ENCODE results near the gene DPM2.

Gene DPM2

DNA sequence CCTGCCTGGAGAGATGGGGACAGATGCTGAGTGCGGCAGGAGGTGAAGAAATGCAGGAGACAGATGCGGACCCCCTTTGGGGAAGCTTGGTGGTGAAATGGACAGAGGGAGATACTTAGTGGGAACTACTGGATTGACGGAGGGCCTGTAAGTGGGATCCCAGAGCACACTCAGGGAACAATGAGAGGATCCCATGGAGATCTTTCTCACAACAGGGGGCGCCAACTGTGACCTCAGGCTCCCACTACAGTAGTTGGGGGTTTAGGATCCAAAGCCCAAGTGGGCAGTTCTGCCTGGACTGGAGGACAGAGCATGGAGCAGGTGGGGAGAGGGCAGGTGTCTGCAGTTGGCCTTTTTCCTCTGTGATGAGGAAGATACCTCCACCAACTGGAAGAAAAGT is 3.4 kb downstream of the DPM2 start:
- DNase-seq: no peak

- no peak for DNase-seq
Measured at GRCh38 chr9:127931092-127931881, 6.4 kb downstream of the DPM2 start.

DNA sequence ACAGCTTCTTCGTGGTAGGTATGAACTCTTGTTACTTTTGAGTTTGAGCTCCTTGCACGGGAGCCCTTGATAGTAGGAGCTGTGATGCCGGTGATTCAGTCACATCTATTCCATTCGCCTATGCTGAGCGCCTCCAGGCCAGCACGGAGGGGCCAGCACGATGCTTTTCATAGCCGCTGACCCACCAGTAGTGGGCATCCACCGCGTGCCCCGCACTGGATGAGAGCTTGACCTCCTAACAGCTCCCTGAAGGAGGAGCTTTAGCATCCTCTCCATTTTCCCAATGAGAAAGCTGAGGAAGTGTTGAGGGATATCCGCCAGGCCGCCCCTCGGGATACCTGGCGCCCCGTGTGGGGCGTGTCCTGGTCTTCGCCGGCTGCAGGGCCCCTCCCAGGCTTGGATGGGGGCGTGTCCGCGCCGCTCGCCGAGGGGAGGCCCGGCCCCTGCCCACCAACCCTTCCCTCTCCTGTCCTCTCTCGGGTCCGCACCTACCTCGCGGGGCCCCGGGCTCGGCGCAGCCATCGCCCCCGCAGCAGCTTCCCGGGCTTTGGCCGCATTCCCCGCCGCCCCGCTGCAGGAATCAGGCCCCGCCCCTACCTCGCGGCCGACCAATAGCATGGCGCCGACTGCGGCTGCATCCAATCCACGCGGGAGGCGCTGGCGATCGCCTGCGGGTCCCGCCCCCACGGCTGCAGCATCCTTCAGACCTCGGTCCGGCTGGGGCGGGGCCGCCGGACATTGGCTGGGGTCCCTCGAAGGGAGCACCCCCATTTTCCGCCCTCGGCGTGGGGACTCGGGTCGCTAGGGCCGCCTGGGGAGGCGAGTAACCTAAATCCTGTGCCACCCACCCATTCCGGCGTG is 7.2 kb downstream of the DPM2 start, which contains the start of gene PIP5KL1:
Gene PIP5KL1, minus strand, starts transcription at position 547 of the 861 bp plus-strand sequence. Its CDS starts 25 bp downstream, at position 522.
- peak; percentile 68 for DNase-seq

- no peak for DNase-seq
Measured at GRCh38 chr9:127929625-127929979, 8.1 kb downstream of the DPM2 start.

DNA sequence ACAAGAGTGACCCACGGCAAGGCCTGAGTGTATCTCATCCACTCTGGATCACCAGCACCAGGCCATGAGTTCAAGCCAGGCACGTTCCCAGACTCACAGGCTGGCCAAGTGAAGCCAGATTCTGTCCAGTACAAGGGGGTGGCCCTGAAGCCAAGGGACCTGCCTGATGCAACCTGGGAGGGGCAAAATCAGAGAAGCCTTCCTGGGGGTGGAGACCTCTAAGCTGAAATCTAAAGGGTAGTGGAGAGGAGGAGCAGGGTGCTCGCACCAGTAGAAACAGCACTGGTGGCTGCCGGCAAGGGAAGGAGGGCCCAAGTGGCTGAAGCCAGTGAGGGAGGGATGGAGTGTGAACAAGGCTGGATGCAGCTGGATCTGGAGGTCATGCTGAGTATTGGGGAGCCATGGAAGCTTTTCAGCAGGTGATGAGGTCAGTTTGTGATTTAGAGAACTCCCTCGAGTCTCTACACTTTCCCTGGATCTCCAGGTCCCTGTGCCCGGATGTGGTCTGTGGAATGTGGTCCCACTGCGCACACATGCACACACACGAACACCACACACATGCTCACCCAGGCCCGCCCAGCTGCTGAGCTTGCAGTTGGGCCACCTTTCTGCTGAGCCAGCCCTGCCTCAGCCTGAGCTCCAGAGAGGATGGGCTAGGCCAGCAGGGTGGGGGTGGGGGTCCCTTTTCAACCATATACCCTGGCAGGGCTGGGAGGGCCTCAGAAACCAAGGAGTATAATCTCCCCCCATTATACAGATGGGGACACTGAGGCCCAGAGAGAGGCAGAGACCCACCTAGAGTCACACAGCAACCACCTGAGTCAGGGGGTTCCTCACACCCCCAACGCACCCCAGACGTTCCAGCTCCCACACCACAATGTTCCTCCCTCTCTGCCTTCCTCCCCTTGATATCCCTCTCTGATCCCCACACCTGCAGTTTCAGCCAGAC is 8.7 kb downstream of the DPM2 start:
- DNase-seq: no peak

- DNase-seq: no peak
Measured at GRCh38 chr9:127927988-127928675, 9.5 kb downstream of the DPM2 start.

DNA sequence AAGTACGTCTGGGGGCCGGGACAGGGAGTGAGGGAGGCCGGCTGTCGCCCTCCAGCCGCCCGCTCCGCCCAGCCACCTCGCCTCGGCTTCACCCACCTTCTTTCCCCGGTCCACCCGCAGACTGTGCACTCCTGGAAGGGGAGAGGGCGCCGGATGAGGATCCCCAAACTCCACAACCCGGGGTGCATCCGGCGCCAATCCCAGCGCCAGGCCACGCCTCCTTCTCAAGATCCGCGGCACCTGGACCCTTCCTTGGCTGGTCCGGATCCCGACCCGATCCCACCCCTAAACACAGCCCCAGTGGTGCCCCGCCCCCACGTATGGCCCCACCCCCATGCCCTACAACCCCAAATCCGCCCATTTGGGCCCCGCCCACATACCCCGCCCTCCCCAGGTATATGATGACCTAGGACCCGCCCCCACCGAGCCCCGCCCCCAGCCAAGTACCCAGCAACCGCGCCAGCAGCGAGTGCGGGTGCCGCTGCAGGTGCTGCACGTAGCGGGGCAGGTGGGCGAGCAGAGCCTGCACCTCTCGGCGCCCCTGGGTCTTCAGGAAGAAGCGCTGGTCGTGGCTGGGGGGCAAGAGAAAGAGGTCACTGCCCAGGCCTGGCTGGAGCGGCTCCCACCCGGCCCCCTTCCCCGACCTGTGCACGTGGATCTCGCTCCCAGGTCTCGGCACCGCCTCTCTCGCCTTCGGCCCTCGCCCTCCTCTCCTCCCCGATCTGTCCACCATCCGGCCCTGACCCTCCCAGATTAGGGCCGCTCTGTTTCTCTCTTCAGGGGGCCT is 10.3 kb downstream of the DPM2 start:
- peak; percentile 87 for DNase-seq

- DNase-seq: no peak
Measured at GRCh38 chr9:127926906-127927200, 10.8 kb downstream of the DPM2 start.

DNA sequence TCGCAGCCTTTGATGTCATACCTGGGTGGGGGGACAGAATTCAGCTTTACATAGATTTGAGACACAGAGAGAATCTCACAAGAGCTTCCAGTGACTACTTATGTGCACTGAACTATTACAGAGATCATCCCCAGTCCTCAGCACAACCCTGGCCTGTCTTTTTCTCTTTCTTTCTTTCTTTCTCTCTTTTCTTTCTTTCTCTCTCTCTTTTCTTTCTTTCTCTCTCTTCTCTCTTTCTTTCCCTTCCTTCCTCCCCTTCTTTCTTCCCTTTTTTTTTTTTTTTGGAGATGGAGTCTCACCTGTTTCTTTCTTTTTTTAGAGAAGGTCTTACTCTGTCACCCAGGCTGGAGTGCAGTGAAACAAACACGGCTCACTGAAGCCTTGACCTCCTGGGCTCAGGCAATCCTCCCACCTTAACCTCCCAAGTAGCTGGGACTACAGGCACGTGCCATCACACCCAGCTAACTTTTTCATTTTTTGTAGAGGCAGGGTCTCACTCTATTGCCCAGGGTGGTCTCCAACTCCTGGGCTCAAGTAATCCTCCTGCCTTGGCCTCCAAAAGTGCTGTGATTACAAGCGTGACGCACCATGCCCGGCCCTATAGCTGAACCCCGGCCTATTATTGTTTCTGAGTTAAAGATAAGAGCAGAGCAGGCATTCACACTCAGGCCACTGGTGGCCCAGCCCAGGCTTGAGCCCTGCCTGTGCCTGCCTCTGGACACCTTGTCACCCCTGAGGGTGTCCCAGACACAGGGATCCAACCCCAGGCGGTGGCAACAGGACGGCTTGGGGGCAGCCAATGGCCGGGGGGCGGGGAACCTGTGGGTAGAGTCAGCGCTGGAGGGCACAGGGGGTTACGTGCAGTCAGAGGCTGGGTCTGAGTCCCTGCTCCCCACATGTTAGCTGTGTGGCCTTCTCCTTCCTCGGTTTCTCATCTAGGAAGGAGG is 11.4 kb downstream of the DPM2 start:
- no peak for DNase-seq

DNA sequence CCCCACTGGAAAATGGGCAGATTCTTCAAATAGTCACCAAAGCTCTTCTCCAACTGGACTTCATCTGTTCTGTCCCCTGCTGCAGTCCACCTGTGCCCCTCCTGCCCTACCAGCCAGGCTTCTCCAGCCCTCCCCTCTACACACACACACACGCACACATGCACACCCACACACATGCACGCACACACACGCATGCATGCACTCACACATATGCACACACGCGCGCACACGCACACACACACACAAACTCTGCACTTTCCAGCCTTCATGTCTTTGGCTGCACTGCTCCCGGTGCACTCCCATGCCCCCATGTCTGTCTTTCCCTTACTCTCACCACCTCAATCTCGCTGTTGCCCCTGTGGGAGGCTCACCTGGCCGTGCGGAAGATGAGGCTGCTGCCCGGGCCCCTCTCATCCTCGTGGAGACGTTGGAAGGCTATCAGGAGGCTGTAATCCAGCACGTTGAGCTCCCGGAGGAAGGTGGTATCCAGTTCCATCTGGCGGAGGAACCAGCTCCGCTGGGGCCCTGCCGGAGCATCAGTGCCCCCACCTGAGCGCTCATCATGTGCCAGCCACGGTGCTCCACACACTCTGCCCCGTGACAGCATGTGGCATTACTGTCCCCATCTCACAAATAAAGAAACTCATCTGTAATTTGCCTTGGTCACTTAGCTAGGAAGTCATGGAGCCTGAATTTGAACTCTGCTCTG is 12.8 kb downstream of the DPM2 start:
- no peak for DNase-seq

DNA sequence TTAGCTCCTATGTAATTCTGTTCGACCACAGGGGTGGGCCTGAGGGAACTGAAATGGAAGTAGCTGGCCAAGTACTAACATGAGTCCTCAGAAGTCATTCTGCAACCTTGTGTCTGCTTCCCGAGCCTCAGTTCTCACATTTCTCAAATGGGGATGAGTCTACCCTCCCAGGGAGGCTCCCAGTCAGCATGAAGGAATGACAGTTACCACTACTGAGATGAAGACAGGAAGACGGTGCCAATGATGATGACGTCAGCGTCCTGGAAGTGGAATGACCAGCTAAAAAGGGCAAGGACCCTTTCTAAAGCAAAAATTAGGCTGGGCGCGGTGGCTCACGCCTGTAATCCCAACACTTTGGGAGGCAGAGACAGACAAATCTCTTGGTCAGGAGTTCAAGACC is 13.9 kb downstream of the DPM2 start:
- DNase-seq: no peak

DNA sequence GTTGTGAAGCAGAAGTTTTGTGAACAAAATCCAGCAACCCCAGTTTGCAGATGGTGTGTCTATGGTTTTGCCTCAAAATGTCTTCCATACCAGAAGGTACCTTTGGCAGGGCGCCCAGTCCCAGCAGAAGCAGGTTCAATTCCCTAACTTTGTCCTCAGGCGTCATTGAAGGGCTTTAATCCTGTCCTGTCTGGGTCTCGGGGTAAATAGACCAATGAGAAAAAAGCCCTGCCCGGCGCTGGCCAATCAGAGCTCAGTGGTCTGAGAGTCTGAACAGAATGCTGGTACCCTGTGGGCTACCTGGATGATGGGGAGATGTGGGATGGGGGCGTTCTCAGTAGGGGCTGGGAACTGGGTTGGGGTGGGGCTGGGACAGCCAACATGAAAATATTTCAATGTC is 14.6 kb downstream of the DPM2 start:
- DNase-seq: no peak

GRCh38 chr9:127921557-127922120 is 16.0 kb downstream of the DPM2 start:
- peak; percentile 78 for DNase-seq

- no peak for DNase-seq
Measured at GRCh38 chr9:127920794-127921193, 16.9 kb downstream of the DPM2 start.

GRCh38 chr9:127919253-127919815 is 18.3 kb downstream of the DPM2 start:
- no peak for DNase-seq

GRCh38 chr9:127918183-127919107 is 19.2 kb downstream of the DPM2 start:
- no peak for DNase-seq

- no peak for DNase-seq
Measured at GRCh38 chr9:127917603-127918002, 20.1 kb downstream of the DPM2 start.

Measured in T-helper 9 cell (primary cell).